HG03378 (cell line): Measurements from ENCODE around the gene VGLL4.
"Not testable (repeated sequence)": the region's sequence is repeated elsewhere in the genome, so short reads cannot be mapped to it uniquely, and the experiment has no call there.

ENCODE experiments used
- ATAC-seq: cut with Tn5 transposase; IDR thresholded peaks from one replicate; pipeline ENCODE4 v1.9.1; 2021; ENCODE audit warnings: mild to moderate bottlenecking, moderate library complexity; ENCODE audit not compliant: unreplicated experiment

VGLL4 gene

GRCh38 chr3:11536132-11536935, 107.4 kb downstream of the VGLL4 start:
- no peak for ATAC-seq

GRCh38 chr3:11535243-11535960, 108.3 kb downstream of the VGLL4 start:
- ATAC-seq: no peak

GRCh38 chr3:11534793-11535101, 109.0 kb downstream of the VGLL4 start:
- ATAC-seq: no peak

DNA sequence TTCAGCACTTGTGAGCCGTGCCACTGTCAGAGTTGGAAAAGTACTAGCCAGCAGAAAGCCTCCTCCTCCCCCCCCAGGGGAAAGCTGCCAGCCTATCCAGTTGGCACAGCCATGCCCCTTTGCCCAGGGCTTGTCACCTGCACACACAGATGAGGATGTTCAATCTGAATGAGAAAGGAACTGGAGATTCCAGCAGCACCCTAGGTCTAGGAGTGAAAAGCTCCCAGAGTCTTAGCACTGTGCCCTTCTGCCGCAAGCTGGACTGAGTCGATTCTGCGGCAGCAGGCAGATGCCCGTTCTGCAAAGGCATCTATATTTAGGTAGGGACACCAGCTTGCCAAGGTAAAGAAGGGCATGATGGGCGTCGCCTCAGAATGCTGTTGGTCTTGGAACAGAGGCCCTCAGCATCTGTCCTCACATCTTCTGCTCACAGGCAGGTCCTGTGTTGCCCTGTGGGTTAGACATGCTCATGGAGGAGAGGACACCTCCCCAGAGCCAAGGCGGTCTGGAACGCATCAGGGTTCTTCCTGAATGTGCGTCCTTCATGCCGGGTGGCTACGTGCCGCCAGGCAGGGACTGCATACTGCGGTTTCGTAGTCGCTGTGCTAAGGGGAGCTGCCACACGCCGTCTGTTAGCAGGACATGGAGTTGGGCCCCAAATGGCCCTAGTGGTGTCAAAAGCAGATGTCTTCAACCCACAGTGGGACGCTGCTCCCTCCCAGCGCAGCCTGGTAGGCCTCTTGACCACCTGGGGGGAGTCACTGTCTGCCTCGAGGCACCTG, 109.5 kb downstream of the VGLL4 start:
- no peak for ATAC-seq

DNA sequence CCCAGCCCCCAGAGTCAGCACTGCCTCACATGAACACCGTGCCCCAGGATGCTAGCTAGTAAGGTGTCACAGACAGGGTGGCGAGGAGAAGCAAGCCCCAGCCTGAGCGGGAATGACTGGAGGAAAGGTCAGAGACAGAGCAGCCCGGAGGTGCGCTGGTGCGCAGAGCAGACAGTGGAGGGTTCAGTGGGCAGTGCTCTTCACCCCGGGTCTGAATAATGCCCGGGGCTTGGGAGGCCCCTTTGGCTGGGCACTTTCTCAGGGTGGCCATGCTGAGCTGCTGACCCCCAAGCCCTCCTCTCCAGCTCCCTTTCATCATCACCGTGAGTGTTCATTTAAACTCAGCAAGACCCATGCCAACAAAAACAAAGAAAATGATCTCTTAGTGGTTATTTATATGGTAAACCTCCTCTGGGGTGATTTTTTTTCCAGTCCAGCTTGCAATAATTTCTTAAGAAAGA, 110.8 kb downstream of the VGLL4 start:
- ATAC-seq: no peak

DNA sequence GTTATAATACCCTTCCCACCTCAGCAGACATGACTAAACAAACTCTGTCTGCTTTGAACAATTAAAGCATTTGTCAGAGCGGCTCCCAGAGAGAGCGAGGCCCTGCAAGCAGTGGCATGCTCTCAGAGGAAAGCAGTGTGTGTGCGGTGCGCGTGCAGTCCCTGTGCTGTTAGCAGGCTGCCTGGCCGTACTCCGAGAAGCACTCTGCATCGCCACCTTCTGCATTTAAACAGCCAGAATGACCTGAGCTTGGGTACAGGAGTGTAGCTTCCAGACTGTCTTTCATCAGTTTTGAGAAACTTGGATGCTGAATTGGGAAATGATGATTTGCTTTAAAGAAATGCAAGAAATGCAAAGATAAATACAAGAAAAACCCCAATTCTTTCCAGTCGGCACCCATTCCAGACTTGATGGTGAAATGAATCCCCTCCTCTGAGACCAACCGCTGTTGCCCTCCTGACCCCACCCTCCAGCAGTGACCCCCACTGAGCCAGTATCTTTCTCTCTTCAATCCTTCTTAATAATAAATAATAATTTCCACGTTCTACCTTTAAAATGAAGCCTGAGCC, 113.5 kb downstream of the VGLL4 start:
- ATAC-seq: no peak

DNA sequence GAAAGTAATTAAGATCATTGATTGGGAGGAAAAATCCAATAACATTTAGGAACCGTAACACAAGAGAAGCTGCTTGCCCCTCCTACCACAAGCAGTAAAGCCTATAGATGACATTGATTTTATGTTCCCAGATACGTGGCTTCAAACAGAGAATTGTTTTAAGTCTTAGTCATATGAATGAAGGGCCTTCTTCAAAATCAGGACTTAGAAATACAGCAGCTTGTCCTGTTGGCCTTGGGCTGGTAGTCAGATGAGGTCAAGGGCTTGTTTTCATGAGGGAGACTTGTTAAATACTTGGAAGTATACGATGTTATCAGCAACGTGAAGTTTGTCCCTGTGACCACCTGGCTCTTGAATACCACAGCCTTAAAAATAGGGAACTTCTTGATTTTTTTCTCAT, 114.4 kb downstream of the VGLL4 start:
- no peak for ATAC-seq

DNA sequence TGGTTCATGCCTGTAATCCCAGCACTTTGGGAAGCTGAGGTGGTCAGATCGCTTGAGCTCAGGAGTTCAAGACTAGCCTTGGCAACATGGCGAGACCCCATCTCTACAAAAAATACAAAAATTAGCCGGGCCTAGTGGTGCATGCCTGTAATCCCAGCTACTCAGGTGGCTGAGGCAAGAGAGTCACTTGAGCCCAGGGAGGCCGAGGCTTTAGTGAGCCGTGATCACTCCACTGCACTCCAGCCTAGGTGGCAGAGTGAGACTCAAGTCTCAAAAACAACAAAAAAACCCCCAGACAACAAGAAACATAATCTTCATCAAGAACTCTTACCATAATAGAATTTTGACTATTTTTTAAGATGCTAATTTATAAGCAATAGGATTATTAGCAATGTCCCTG, 117.6 kb downstream of the VGLL4 start:
- ATAC-seq: not testable (repeated sequence)

- no peak for ATAC-seq
These were observed 120.1 kb downstream of the VGLL4 start for GRCh38 chr3:11523572-11524101.

- no peak for ATAC-seq
These were observed 120.7 kb downstream of the VGLL4 start for GRCh38 chr3:11522953-11523571.

DNA sequence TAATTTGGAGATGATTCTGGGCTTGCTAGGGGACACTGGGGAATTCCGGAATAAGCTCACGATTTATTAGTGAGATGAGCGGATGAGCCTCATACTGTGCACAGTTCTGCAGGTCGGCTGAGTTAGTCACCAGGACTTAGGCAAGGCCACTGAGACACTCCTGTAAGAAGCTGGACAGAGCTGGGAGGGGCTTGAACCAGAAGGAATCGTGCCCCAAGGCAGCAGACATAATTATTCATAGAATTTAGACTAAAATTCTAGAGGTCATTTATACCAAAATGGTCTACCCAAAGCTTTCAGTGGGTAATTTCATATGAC, 121.4 kb downstream of the VGLL4 start:
- no peak for ATAC-seq

DNA sequence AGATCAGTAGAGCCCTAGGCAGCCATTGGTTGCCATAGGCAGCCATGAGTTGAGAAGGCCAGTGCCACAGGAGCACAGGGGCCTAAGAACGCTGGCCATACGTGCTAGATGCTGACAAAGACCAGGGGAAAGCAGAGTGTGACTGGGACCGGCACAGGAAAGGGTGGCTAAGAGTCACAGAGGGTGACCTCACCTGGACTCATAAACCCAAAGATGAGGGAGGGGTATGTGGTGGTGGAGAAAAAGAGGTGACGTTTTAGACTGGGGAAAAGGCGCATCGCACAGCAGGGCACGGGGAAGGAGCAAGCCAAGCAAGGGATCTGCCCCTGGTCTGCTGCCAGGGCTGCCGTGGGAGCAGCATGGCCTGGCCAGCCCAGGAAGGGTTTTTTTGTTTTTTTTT, 122.5 kb downstream of the VGLL4 start:
- no peak for ATAC-seq

GRCh38 chr3:11517601-11518000, 126.1 kb downstream of the VGLL4 start:
- ATAC-seq: no peak

GRCh38 chr3:11514191-11514821, 129.4 kb downstream of the VGLL4 start:
- no peak for ATAC-seq

- ATAC-seq: no peak
These were observed 129.9 kb downstream of the VGLL4 start for GRCh38 chr3:11513817-11514135.

DNA sequence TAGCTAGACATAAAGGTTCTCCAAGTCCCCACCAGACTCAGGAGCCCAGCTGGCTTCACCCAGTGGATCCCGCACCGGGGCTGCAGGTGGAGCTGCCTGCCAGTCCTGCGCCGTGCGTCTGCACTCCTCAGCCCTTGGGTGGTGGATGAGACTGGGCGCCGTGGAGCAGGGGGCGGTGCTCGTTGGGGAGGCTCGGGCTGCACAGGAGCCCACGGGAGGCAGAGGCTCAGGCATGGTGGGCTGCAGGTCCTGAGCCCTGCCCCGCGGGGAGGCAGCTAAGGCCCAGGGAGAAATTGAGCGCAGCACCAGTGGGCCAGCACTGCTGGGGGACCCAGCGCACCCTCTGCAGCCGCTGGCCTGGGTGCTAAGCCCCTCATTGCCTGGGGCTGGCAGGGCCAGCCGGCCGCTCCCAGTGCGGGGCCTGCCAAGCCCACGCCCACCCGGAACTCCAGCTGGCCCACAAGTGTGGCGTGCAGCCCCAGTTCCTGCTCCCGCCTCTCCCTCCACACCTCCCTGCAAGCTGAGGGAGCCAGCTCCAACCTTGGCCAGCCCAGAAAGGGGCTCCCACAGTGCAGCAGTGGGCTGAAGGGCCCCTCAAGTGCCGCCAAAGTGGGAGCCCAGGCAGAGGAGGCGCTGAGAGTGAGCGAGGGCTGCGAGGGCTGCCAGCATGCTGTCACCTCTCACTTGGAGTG, 130.4 kb downstream of the VGLL4 start:
- not testable (repeated sequence) for ATAC-seq

GRCh38 chr3:11511606-11512005, 132.1 kb downstream of the VGLL4 start:
- not testable (repeated sequence) for ATAC-seq

GRCh38 chr3:11510356-11510755, 133.4 kb downstream of the VGLL4 start:
- ATAC-seq: no peak

GRCh38 chr3:11510001-11510340, 133.7 kb downstream of the VGLL4 start:
- no peak for ATAC-seq
